Mesenchymal stem cell (in vitro differentiated cells and primary cell): ENCODE results near the gene KLHL26.
A peak's percentile ranks its signal among the peaks of the same experiment; 100 is the strongest.

Experiments used
- DNase-seq: peaks from one replicate; pipeline ENCODE4 v3.0.0-alpha.2; 2013
- H2AFZ ChIP-seq: one replicate; pipeline ENCODE4 v1.6.1; 2013; ENCODE audit warnings: low read depth, mild to moderate bottlenecking, control low read depth, inconsistent platforms, low read length, moderate library complexity
- H2AK5ac ChIP-seq: 2 replicates; pipeline ENCODE4 v1.6.1; 2013; ENCODE audit warnings: low read length, moderate library complexity, mild to moderate bottlenecking, inconsistent platforms; ENCODE audit not compliant: severe bottlenecking
- H2BK120ac ChIP-seq: one replicate; pipeline ENCODE4 v1.6.1; 2013; ENCODE audit warnings: low read depth, mild to moderate bottlenecking, inconsistent platforms, low read length, moderate library complexity
- H2BK12ac ChIP-seq, 2 experiments: one replicate each; pipeline ENCODE4 v1.6.1; 2013; ENCODE audit warnings: inconsistent platforms in 2 of 2, low read length in 2 of 2, mild to moderate bottlenecking in 2 of 2, moderate library complexity in 2 of 2, control low read depth in 1 of 2
- H2BK15ac ChIP-seq: one replicate; pipeline ENCODE4 v1.6.1; 2013; ENCODE audit warnings: mild to moderate bottlenecking, low read depth, inconsistent platforms; ENCODE audit not compliant: poor library complexity, severe bottlenecking
- H2BK5ac ChIP-seq: 2 replicates; pipeline ENCODE4 v1.6.1; 2013; ENCODE audit warnings: low read depth, mild to moderate bottlenecking, low read length, control low read depth, inconsistent platforms; ENCODE audit not compliant: poor library complexity, severe bottlenecking
- H3K14ac ChIP-seq, 2 experiments: one replicate each; pipeline ENCODE4 v1.6.1; 2013; ENCODE audit warnings: inconsistent platforms in 2 of 2, low read length in 2 of 2, control low read depth in 1 of 2, mild to moderate bottlenecking in 1 of 2, moderate library complexity in 1 of 2
- H3K18ac ChIP-seq, 2 experiments: one replicate each; pipeline ENCODE4 v1.6.1; 2013; ENCODE audit warnings: inconsistent platforms in 2 of 2, low read length in 2 of 2, control low read depth in 1 of 2, low read depth in 1 of 2, mild to moderate bottlenecking in 1 of 2
- H3K23ac ChIP-seq, 2 experiments: one replicate each; pipeline ENCODE4 v1.6.1; 2013; ENCODE audit warnings: inconsistent platforms in 2 of 2, low read length in 2 of 2, mild to moderate bottlenecking in 2 of 2, moderate library complexity in 2 of 2, control low read depth in 1 of 2
- H3K27ac ChIP-seq: 2 replicates; pipeline ENCODE4 v1.5.1; 2013; ENCODE audit warnings: mild to moderate bottlenecking, moderate library complexity, low read length, control low read depth, inconsistent platforms; ENCODE audit not compliant: poor library complexity, severe bottlenecking
- H3K27me3 ChIP-seq, 2 experiments: 2 replicates each; pipeline versions ENCODE4 v1.6.1 to v1.7.0; 2013; ENCODE audit warnings: low read length in 2 of 2, mild to moderate bottlenecking in 2 of 2, moderate library complexity in 2 of 2, control low read depth in 1 of 2, inconsistent platforms in 1 of 2; ENCODE audit not compliant: control insufficient read depth in 1 of 2, insufficient read depth in 1 of 2
- H3K36me3 ChIP-seq, 2 experiments: 2 replicates each; pipeline versions ENCODE4 v1.6.1 to v1.7.0; 2013; ENCODE audit warnings: low read length in 2 of 2, control low read depth in 1 of 2, inconsistent platforms in 1 of 2, low read depth in 1 of 2, mild to moderate bottlenecking in 1 of 2; ENCODE audit not compliant: insufficient read depth in 2 of 2, control insufficient read depth in 1 of 2
- H3K4ac ChIP-seq, 2 experiments: one replicate each; pipeline ENCODE4 v1.6.1; 2013; ENCODE audit warnings: inconsistent platforms in 2 of 2, low read length in 2 of 2, mild to moderate bottlenecking in 2 of 2, moderate library complexity in 2 of 2, control low read depth in 1 of 2, low read depth in 1 of 2
- H3K4me1 ChIP-seq: 2 replicates; pipeline ENCODE4 v1.6.1; 2013; ENCODE audit warnings: low read depth, low read length, control low read depth; ENCODE audit not compliant: control insufficient read depth, insufficient read depth
- H3K4me2 ChIP-seq: 2 replicates; pipeline ENCODE4 v1.6.1; 2013; ENCODE audit warnings: low read length, mild to moderate bottlenecking, inconsistent platforms; ENCODE audit not compliant: poor library complexity, severe bottlenecking
- H3K4me3 ChIP-seq, 2 experiments: 2 replicates each; pipeline versions ENCODE4 v1.5.1 to v1.7.0; 2013; ENCODE audit warnings: low read length in 2 of 2, mild to moderate bottlenecking in 2 of 2, control low read depth in 1 of 2, low read depth in 1 of 2; ENCODE audit not compliant: insufficient read depth in 1 of 2
- H3K79me1 ChIP-seq: replicated peaks from 2 replicates; pipeline ENCODE4 v1.6.1; 2013; ENCODE audit warnings: mild to moderate bottlenecking, control low read depth, low read length, inconsistent platforms; ENCODE audit not compliant: poor library complexity, severe bottlenecking
- H3K9ac ChIP-seq: 2 replicates; pipeline ENCODE4 v1.7.0; 2013; ENCODE audit warnings: mild to moderate bottlenecking, low read length, moderate library complexity
- H3K9me3 ChIP-seq: 2 replicates; pipeline ENCODE4 v1.7.0; 2013; ENCODE audit warnings: mild to moderate bottlenecking, low read length; ENCODE audit not compliant: control insufficient read depth
- H4K8ac ChIP-seq: one replicate; pipeline ENCODE4 v1.6.1; 2013; ENCODE audit warnings: inconsistent platforms, mild to moderate bottlenecking, low read length, moderate library complexity
- H4K91ac ChIP-seq: one replicate; pipeline ENCODE4 v1.6.1; 2013; ENCODE audit warnings: mild to moderate bottlenecking, low read length, inconsistent platforms
- WGBS: methylation state at CpG from one replicate; pipeline ENCODE4 v1.1.7; 2013; ENCODE audit warnings: mixed read lengths; 5-methylcytosine and 5-hydroxymethylcytosine counted together

KLHL26 gene

DNA sequence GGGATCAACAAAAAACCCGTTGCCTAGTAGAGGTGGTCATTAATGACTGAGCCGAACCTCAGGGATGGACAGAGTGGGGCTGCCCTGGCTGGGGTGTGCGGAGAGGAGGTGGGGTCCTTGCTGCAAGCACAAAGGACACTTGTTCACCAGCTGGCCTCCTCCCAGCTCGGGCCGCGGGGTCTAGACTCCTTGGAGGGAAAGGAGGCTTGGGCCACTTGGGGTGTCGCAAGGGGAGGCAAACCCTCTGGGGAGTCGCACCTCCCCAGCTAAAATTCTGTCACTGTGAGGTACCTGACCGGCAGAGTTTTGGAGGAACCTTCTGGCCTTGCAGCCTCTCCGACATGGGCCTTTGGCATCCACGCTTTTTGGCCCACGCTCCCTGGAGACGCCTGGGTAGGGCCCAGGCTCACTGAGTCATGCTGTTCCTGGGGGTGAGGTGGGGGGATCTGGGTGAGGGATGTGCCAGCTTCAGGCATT lies 8.2 kb downstream of the KLHL26 start:
- H2BK120ac ChIP-seq, result no peak overlapping the region
- no peak overlapping the region for H3K27ac ChIP-seq
- H3K23ac ChIP-seq, result no peak overlapping the region
- H2AK5ac ChIP-seq, result no peak overlapping the region
- H3K14ac ChIP-seq, result peak overlapping the region in 1 of 2 experiments; percentile 12
- H4K8ac ChIP-seq, result no peak overlapping the region
- no peak overlapping the region for H2AFZ ChIP-seq
- H3K9ac ChIP-seq, result no peak overlapping the region
- H3K4me1 ChIP-seq, result peaks cover 27% of the 10 kb centered on the region
- peak overlapping the region in 1 of 2 experiments; percentile 19 for H3K18ac ChIP-seq
- no peaks in the 10 kb centered on the region for H3K27me3 ChIP-seq
- WGBS, result 93% methylated on average over 13 of the region's 13 CpGs
- H3K9me3 ChIP-seq, result peaks cover 7% of the 10 kb centered on the region
- peak overlapping the region in 1 of 2 experiments; percentile 18 for H3K4me3 ChIP-seq
- no peak overlapping the region for H3K4me2 ChIP-seq
- no peak overlapping the region for H4K91ac ChIP-seq
- DNase-seq, result no peak
- peaks cover 32% of the 10 kb centered on the region for H3K79me1 ChIP-seq
- H3K36me3 ChIP-seq, result peaks cover 0 to 4% of the 10 kb centered on the region in 2 experiments
- peak overlapping the region in 1 of 2 experiments; percentile 20 for H3K4ac ChIP-seq
- no peak overlapping the region for H2BK12ac ChIP-seq
- no peak overlapping the region for H2BK15ac ChIP-seq
- H2BK5ac ChIP-seq, result no peak overlapping the region

DNA sequence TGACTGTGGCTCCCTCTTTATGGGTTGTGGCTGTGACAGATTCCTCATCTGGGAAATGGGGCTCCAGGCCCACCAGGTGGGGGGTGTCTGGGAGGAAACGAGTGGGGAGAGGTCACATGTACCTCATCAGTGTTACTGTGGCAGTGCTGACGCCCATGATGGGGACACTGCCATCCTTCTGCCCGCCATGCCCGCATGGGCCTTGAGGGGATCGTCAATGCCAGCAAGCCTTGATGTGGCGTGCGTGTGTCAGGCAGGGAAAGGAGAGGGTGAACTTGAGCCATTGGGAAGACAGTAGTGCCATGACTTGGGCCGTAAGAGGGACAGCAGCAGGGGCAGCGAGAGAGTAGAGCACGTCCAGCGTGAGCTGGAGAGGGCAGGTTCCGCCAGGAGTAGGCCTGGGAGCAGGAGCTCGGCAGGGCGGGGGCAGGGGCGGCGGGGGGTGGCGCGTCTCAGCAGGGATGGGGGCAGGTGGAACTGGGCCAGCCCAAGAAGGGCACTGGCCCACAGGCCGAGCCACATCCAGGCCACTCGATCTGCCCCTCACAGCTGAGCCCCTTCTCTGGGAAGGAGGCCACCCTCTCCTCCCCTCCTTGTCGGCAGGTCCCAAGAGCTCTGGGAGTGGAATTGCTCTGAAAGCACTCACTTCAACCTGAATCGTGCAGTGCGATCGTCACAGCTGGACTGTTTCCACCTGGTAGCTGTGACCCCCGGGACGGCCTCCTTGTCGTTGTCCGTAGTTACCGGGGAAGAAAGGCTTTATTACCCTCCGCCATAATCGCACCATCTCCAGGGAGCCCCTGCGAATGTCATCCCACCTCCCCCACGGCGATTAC lies 9.9 kb downstream of the KLHL26 start:
- Histone ChIP-seq H3K9me3 (peaks cover 7% of the 10 kb centered on the region), H3K18ac (no peak overlapping the region), H3K27ac (no peak overlapping the region), H2BK15ac (peak overlapping the region; percentile 21), H2AK5ac (no peak overlapping the region), H2BK120ac (no peak overlapping the region), H3K36me3 (peaks cover 0 to 7% of the 10 kb centered on the region in 2 experiments), H3K4me1 (peaks cover 44% of the 10 kb centered on the region), H2BK12ac (peak overlapping the region in 1 of 2 experiments; percentile 56), H3K27me3 (no peaks in the 10 kb centered on the region), H3K14ac (no peak overlapping the region), H3K4me2 (no peak overlapping the region), H3K4ac (no peak overlapping the region), H3K4me3 (no peak overlapping the region), H2BK5ac (no peak overlapping the region), H3K9ac (no peak overlapping the region), H2AFZ (no peak overlapping the region), H4K91ac (peak overlapping the region; percentile 34), H3K23ac (no peak overlapping the region), H4K8ac (no peak overlapping the region), H3K79me1 (peaks cover 32% of the 10 kb centered on the region)
- 88% methylated on average over 32 of the region's 34 CpGs for WGBS
- DNase-seq, result no peak

GRCh38 chr19:18647371-18647767 lies 10.5 kb downstream of the KLHL26 start:
- Histone ChIP-seq H3K9me3 (peaks cover 7% of the 10 kb centered on the region), H4K8ac (no peak overlapping the region), H3K23ac (no peak overlapping the region), H2BK5ac (no peak overlapping the region), H2BK12ac (peak overlapping the region in 1 of 2 experiments; percentile 56), H3K4ac (no peak overlapping the region), H2BK15ac (peak overlapping the region; percentile 21), H3K27me3 (no peaks in the 10 kb centered on the region), H2AK5ac (no peak overlapping the region), H3K79me1 (peaks cover 35% of the 10 kb centered on the region), H4K91ac (no peak overlapping the region), H3K4me1 (peaks cover 48% of the 10 kb centered on the region), H2AFZ (no peak overlapping the region), H3K4me3 (no peak overlapping the region), H3K18ac (peak overlapping the region in 1 of 2 experiments; percentile 18), H3K14ac (no peak overlapping the region), H3K36me3 (peaks cover 0 to 9% of the 10 kb centered on the region in 2 experiments), H3K9ac (no peak overlapping the region), H3K4me2 (no peak overlapping the region), H3K27ac (no peak overlapping the region), H2BK120ac (no peak overlapping the region)
- no peak for DNase-seq
- WGBS, result 100% methylated on average over 1 of the region's 1 CpG

DNA sequence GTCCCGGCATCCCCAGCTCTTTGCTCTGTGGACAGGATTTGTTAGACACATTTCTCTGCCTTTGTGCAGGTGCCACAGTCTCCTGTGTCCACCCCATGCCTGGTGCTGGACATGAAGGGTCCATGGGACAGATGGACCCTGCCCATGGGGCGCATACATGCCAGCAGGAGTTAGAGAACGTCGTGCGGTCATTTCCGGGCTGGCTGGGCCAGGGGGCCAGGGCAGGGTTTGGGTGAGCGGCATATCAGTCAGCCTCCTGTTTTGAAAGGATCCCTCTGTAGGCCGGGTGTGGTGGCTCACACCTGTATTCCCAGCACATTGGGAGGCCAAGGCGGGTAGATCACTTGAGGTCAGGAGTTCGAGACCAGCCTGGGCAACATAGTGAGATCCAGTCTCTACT lies 11.0 kb downstream of the KLHL26 start:
- Histone ChIP-seq H2BK5ac (no peak overlapping the region), H3K4me1 (peaks cover 48% of the 10 kb centered on the region), H3K4me3 (no peak overlapping the region), H3K27ac (no peak overlapping the region), H4K91ac (no peak overlapping the region), H2AK5ac (no peak overlapping the region), H3K27me3 (no peaks in the 10 kb centered on the region), H3K18ac (peak overlapping the region in 1 of 2 experiments; percentile 18), H3K4ac (no peak overlapping the region), H2BK15ac (peak overlapping the region; percentile 50), H3K36me3 (peaks cover 0 to 11% of the 10 kb centered on the region in 2 experiments), H3K23ac (no peak overlapping the region), H4K8ac (no peak overlapping the region), H2BK120ac (no peak overlapping the region), H3K79me1 (peaks cover 37% of the 10 kb centered on the region), H3K4me2 (no peak overlapping the region), H3K9me3 (peaks cover 7% of the 10 kb centered on the region), H3K14ac (no peak overlapping the region), H2AFZ (no peak overlapping the region), H2BK12ac (peak overlapping the region; percentile 2 to 18), H3K9ac (no peak overlapping the region)
- DNase-seq, result no peak
- 93% methylated on average over 10 of the region's 10 CpGs for WGBS
